Measurements from ENCODE around the gene VAC14.

VAC14 gene

GRCh38 chr16:70721202-70721963, 79.6 kb downstream of the VAC14 start:
- ChIA-PET CTCF (no interaction called here), POLR2A (no interaction called here)
- no peak overlapping the region for H3K4me3 ChIP-seq (ENCODE audit: low read depth, low read length)
- no peaks in the 10 kb centered on the region for H3K9me3 ChIP-seq (ENCODE audit: control insufficient read depth, insufficient read depth, low read depth, low read length)
- H3K27ac ChIP-seq (ENCODE audit: extremely low read depth, low read depth, low read length) = no peak overlapping the region
- H3K4me1 ChIP-seq (ENCODE audit: control insufficient read depth, insufficient read depth, low read length) = no peaks in the 10 kb centered on the region
- TF ChIP-seq PATZ1 (tag by site-specific recombination; IDR thresholded peaks at IDR 0.05) (no peak), ZNF19 (tag by site-specific recombination; IDR thresholded peaks at IDR 0.05; ENCODE audit: low read depth) (no peak), MYNN (tag by site-specific recombination; IDR thresholded peaks at IDR 0.05; ENCODE audit: borderline replicate concordance) (no peak), ZNF513 (tag by site-specific recombination; IDR thresholded peaks at IDR 0.05) (peak; percentile 63), ZNF366 (tag by site-specific recombination; conservative IDR thresholded peaks at IDR 0.05) (0 out of 2 replicates have a peak, but pooled peaks have one; percentile 17), EGR2 (tag by site-specific recombination; IDR thresholded peaks at IDR 0.05; ENCODE audit: low read depth) (peak; percentile 76; the same call in 1 of the 2 replicates), ZFHX2 (tag by site-specific recombination; conservative IDR thresholded peaks at IDR 0.05) (0 out of 2 replicates have a peak, but pooled peaks have one; percentile 10)
- peaks cover 0 to 13% of the 10 kb centered on the region in 2 experiments; a peak in 1 of 3 replicates for H3K36me3 ChIP-seq (ENCODE audit: control insufficient read depth in 2 of 2, insufficient read depth in 1 of 2, low read length in 2 of 2)

GRCh38 chr16:70720425-70721201, 80.3 kb downstream of the VAC14 start:
- ChIA-PET POLR2A (no interaction called here), CTCF (no interaction called here)
- no peak for TF ChIP-seq SCRT2 (tag by site-specific recombination; IDR thresholded peaks at IDR 0.05)
- TF ChIP-seq ZNF837 (tag by site-specific recombination; IDR thresholded peaks at IDR 0.05) = no peak
- no peak for TF ChIP-seq ZNF660 (tag by site-specific recombination; IDR thresholded peaks at IDR 0.05)
- no peak for TF ChIP-seq ZNF548 (tag by site-specific recombination; IDR thresholded peaks at IDR 0.05)
- no peak for TF ChIP-seq ZXDB (tag by site-specific recombination; IDR thresholded peaks at IDR 0.05)
- TF ChIP-seq PATZ1 (tag by site-specific recombination; IDR thresholded peaks at IDR 0.05) = no peak
- TF ChIP-seq ZNF785 (tag by site-specific recombination; IDR thresholded peaks at IDR 0.05) = no peak
- no peak for TF ChIP-seq KLF17 (tag by site-specific recombination; IDR thresholded peaks at IDR 0.05)
- TF ChIP-seq ZNF121 (tag by site-specific recombination; IDR thresholded peaks at IDR 0.05) = no peak
- TF ChIP-seq ZNF792 (tag by site-specific recombination; IDR thresholded peaks at IDR 0.05) = no peak
- no peak for TF ChIP-seq ZNF544 (tag by site-specific recombination; IDR thresholded peaks at IDR 0.05)
- TF ChIP-seq ZNF596 (tag by site-specific recombination; IDR thresholded peaks at IDR 0.05) = no peak
- TF ChIP-seq MZF1 (tag by site-specific recombination; IDR thresholded peaks at IDR 0.05; ENCODE audit: borderline replicate concordance) = no peak
- TF ChIP-seq ZNF701 (tag by site-specific recombination; IDR thresholded peaks at IDR 0.05) = no peak
- Histone ChIP-seq H3K4me3 (ENCODE audit: low read depth, low read length) (no peak overlapping the region), H3K4me1 (ENCODE audit: control insufficient read depth, insufficient read depth, low read length) (peaks cover 1% of the 10 kb centered on the region; the same call in 1 of the 2 replicates), H3K9me3 (ENCODE audit: control insufficient read depth, insufficient read depth, low read depth, low read length) (no peaks in the 10 kb centered on the region), H3K27ac (ENCODE audit: extremely low read depth, low read depth, low read length) (no peak overlapping the region), H3K36me3 (ENCODE audit: control insufficient read depth in 2 of 2, insufficient read depth in 1 of 2, low read length in 2 of 2) (peaks cover 0 to 13% of the 10 kb centered on the region in 2 experiments; a peak in 1 of 3 replicates)

Measured in HEK293 (cell line).